ENCODE data around the gene PXDC1.
A peak's percentile ranks its signal among the peaks of the same experiment; 100 is the strongest.

PXDC1 gene

DNA sequence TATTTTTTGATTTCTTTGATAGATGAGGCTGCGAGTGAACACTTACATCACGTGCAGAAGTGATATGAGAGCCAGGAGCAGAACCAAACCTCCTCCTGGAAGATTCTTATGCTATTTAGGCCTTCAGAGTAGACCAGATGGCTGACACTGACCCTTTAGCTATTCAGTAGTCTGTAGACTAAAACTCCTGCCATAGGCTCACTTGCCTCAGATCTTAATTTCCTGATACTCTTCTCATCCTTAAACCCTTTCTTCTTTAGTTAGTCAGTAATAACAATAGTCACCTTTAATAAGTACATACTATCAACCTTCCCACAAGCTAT lies 45.2 kb upstream of the PXDC1 start:
- TF ChIP-seq, protein P1, sequence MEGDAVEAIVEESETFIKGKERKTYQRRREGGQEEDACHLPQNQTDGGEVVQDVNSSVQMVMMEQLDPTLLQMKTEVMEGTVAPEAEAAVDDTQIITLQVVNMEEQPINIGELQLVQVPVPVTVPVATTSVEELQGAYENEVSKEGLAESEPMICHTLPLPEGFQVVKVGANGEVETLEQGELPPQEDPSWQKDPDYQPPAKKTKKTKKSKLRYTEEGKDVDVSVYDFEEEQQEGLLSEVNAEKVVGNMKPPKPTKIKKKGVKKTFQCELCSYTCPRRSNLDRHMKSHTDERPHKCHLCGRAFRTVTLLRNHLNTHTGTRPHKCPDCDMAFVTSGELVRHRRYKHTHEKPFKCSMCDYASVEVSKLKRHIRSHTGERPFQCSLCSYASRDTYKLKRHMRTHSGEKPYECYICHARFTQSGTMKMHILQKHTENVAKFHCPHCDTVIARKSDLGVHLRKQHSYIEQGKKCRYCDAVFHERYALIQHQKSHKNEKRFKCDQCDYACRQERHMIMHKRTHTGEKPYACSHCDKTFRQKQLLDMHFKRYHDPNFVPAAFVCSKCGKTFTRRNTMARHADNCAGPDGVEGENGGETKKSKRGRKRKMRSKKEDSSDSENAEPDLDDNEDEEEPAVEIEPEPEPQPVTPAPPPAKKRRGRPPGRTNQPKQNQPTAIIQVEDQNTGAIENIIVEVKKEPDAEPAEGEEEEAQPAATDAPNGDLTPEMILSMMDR (IDR thresholded peaks at IDR 0.05; ENCODE audit: low read depth, low read length), result no peak
- no peak for TF ChIP-seq MYC (IDR thresholded peaks at IDR 0.05; ENCODE audit: low read depth, low read length)
- TF ChIP-seq POLR2A (IDR thresholded peaks at IDR 0.05; ENCODE audit: extremely low read depth, insufficient read length), result no peak
- TF ChIP-seq, protein P2, sequence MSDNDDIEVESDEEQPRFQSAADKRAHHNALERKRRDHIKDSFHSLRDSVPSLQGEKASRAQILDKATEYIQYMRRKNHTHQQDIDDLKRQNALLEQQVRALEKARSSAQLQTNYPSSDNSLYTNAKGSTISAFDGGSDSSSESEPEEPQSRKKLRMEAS (IDR thresholded peaks at IDR 0.05; ENCODE audit: low read depth, low read length), result no peak
- DNase-seq (ENCODE audit: low read depth), result no peak
- no peak overlapping the region for H3K4me3 ChIP-seq (ENCODE audit: low read depth, low read length)

DNA sequence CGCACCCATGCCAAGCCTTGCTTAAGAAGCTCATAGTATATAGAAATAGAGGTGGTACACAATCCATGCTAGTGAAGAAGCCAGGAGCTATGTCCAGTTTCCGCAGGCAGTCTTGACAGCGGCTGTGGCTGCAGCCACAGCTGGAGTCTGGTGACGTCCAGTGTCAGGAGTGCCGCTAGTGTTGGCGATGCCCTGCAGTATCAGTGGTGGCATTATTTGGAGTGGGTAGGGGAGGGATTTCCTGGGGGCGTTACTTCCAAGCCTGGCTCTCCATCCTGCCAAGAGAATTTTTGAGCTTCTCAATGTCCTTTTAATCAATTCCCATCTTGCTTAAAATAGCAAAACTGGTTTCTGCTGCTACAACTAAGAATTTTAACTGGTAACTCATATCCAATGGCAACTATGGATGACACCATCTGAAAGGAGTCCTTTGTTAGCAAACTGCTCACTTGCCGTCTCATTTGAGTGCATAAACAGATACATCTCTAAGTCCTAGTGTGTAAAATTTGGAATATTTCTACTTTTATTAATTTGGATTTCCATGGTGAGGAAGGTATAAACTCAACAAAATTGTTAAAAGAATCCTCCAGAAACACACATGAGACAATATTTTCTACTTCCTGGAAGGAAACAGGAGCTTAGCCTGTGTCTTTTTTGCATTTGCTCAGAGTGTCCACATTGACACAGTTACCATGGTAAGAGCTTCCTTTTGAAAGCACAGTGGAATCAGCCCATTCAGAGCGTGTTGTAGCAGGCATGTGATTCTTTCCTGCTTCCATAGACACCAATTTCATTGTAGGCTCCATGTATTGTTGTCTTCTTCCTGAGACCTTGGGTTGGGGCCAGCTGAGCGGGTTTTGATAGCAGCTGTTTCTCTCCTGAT lies 44.6 kb upstream of the PXDC1 start:
- no peak for DNase-seq (ENCODE audit: low read depth)
- H3K4me3 ChIP-seq (ENCODE audit: low read depth, low read length), result no peak overlapping the region
- TF ChIP-seq, protein P2 (IDR thresholded peaks at IDR 0.05; ENCODE audit: low read depth, low read length), result no peak
- TF ChIP-seq POLR2A (IDR thresholded peaks at IDR 0.05; ENCODE audit: extremely low read depth, insufficient read length) (no peak), MYC (IDR thresholded peaks at IDR 0.05; ENCODE audit: low read depth, low read length) (no peak)
- TF ChIP-seq, protein P1 (IDR thresholded peaks at IDR 0.05; ENCODE audit: low read depth, low read length), result no peak

DNA sequence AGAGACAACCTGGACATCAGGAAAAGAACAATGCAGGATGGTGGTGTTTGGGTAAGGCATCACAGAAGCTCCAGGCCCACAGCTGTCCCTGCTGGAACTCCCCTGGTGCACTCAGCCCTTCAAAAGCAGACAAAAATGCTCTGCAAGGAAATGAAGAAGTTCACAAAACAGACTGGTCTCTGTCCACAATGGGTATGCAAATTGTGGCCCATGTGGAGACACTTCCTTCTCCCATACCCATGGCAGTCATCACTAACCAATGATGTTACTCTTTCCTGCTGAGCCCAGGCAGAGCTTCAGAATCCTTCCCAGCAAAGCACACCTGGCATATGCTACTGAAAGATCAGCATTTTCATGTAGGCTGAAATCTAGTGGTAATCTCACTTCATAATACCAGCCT lies 42.6 kb upstream of the PXDC1 start:
- H3K4me3 ChIP-seq (ENCODE audit: low read depth, low read length), result no peak overlapping the region
- DNase-seq (ENCODE audit: low read depth), result peak; percentile 19
- TF ChIP-seq, protein P1 (IDR thresholded peaks at IDR 0.05; ENCODE audit: low read depth, low read length), result no peak
- TF ChIP-seq MYC (IDR thresholded peaks at IDR 0.05; ENCODE audit: low read depth, low read length) (no peak), POLR2A (IDR thresholded peaks at IDR 0.05; ENCODE audit: extremely low read depth, insufficient read length) (no peak)
- TF ChIP-seq, protein P2 (IDR thresholded peaks at IDR 0.05; ENCODE audit: low read depth, low read length), result no peak

- no peak for DNase-seq (ENCODE audit: low read depth)
- no peak overlapping the region for H3K4me3 ChIP-seq (ENCODE audit: low read depth, low read length)
- TF ChIP-seq, protein P1 (IDR thresholded peaks at IDR 0.05; ENCODE audit: low read depth, low read length), result no peak
- no peak for TF ChIP-seq MYC (IDR thresholded peaks at IDR 0.05; ENCODE audit: low read depth, low read length)
- TF ChIP-seq POLR2A (IDR thresholded peaks at IDR 0.05; ENCODE audit: extremely low read depth, insufficient read length), result no peak
- TF ChIP-seq, protein P2 (IDR thresholded peaks at IDR 0.05; ENCODE audit: low read depth, low read length), result no peak
These were observed 42.0 kb upstream of the PXDC1 start for GRCh38 chr6:3793545-3793944.

GRCh38 chr6:3791526-3792203 lies 40.2 kb upstream of the PXDC1 start:
- DNase-seq (ENCODE audit: low read depth), result no peak
- TF ChIP-seq MYC (IDR thresholded peaks at IDR 0.05; ENCODE audit: low read depth, low read length) (no peak), POLR2A (IDR thresholded peaks at IDR 0.05; ENCODE audit: extremely low read depth, insufficient read length) (no peak)
- TF ChIP-seq, protein P2 (IDR thresholded peaks at IDR 0.05; ENCODE audit: low read depth, low read length), result no peak
- TF ChIP-seq, protein P1 (IDR thresholded peaks at IDR 0.05; ENCODE audit: low read depth, low read length), result no peak
- no peak overlapping the region for H3K4me3 ChIP-seq (ENCODE audit: low read depth, low read length)

Data from NB4 (cell line).